ENCODE measurements around the gene PPM1E. TPM values are rescaled to one million over a fixed set of nuclear protein-coding genes. Genes with fewer than 3 reads are reported as not detected.

The PPM1E gene
- total RNA-seq, 3 donors from 2014 or later = 0.47 to 0.48 TPM; not detected in 1

- H3K9me3 ChIP-seq = no peaks in the 10 kb centered on the region
- no peak for TF ChIP-seq CTCF (IDR thresholded peaks at IDR 0.05)
- H3K4me1 ChIP-seq (ENCODE audit: low read depth) = no peaks in the 10 kb centered on the region
- H3K36me3 ChIP-seq (ENCODE audit: low read depth) = no peaks in the 10 kb centered on the region
- ATAC-seq (no peak), DNase-seq (no peak)
- H3K4me3 ChIP-seq = no peak overlapping the region
- intact Hi-C loops (cut with DNase I, micrococcal nuclease) = no loop called here
Measured at GRCh38 chr17:58980706-58981481, 225.2 kb downstream of the PPM1E start.

DNA sequence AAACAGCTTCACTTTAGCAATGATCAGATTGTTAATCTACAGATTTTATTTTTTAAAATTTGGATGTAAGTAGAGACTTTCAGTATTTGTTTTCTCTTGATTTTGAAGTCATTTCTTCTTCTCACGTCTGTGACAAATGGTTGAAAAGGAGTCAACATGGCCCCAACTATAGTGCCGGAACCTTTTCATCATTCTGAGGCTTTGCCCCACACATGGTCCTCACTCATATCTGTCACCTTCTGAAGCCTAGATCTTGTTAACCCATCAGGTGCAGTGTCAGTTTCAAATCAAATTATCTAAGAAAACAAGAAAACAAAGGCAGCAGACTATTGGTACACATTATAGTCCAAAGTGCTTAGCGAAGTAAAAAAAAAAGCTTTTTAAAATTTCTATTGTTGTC, 227.0 kb downstream of the PPM1E start:
- Histone ChIP-seq H3K4me1 (ENCODE audit: low read depth) (no peaks in the 10 kb centered on the region), H3K9me3 (no peaks in the 10 kb centered on the region), H3K36me3 (ENCODE audit: low read depth) (no peaks in the 10 kb centered on the region), H3K4me3 (no peak overlapping the region)
- DNase-seq = no peak
- intact Hi-C loops (cut with DNase I, micrococcal nuclease) = no loop called here
- no peak for ATAC-seq
- TF ChIP-seq CTCF (IDR thresholded peaks at IDR 0.05) = no peak

DNA sequence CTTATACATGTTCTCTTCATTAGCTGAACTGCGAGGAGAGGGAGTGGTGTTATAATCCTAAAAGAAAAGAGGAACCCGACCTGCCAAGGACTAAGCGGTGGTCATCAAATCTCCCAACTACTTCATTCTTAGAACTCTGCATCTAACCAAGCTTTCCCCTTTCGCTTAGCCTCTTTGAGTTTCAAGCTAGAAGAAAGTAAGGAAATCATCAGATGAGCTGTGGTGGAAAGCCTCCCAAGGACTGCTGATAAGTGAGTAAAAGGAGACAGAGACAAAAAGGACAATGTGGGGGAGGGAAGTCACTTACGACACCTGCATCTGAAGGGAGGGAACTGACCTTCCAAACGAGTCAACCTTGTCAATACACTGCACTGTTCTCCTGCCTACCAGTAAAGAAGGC, 229.7 kb downstream of the PPM1E start:
- no peaks in the 10 kb centered on the region for H3K4me1 ChIP-seq (ENCODE audit: low read depth)
- no peaks in the 10 kb centered on the region for H3K9me3 ChIP-seq
- TF ChIP-seq CTCF (IDR thresholded peaks at IDR 0.05) = no peak
- ATAC-seq (no peak), DNase-seq (no peak)
- H3K36me3 ChIP-seq (ENCODE audit: low read depth) = no peaks in the 10 kb centered on the region
- H3K4me3 ChIP-seq = no peak overlapping the region
- intact Hi-C loops (cut with DNase I, micrococcal nuclease) = no loop called here

- Histone ChIP-seq H3K4me1 (ENCODE audit: low read depth) (no peaks in the 10 kb centered on the region), H3K4me3 (no peak overlapping the region), H3K9me3 (no peaks in the 10 kb centered on the region), H3K36me3 (ENCODE audit: low read depth) (no peaks in the 10 kb centered on the region)
- DNase-seq (no peak), ATAC-seq (no peak)
- no peak for TF ChIP-seq CTCF (IDR thresholded peaks at IDR 0.05)
- intact Hi-C loops (cut with DNase I, micrococcal nuclease) = no loop called here
Measured at GRCh38 chr17:58985971-58986370, 230.3 kb downstream of the PPM1E start.

GRCh38 chr17:58989629-58990028, 234.0 kb downstream of the PPM1E start:
- TF ChIP-seq CTCF (IDR thresholded peaks at IDR 0.05) = no peak
- H3K4me3 ChIP-seq = no peak overlapping the region
- H3K4me1 ChIP-seq (ENCODE audit: low read depth) = no peaks in the 10 kb centered on the region
- H3K36me3 ChIP-seq (ENCODE audit: low read depth) = no peaks in the 10 kb centered on the region
- H3K9me3 ChIP-seq = no peaks in the 10 kb centered on the region
- DNase-seq = no peak
- intact Hi-C loops (cut with DNase I, micrococcal nuclease) = no loop called here
- ATAC-seq = no peak
